ENCODE measurements around the gene ZNHIT2. TPM values are rescaled to one million over a fixed set of nuclear protein-coding genes. Genes with fewer than 3 reads are reported as not detected.

ZNHIT2 gene
- polyA plus RNA-seq, 1 donor (not counting 4 experiments of a cell fraction or from before 2014, with no cell fraction given): 2.6 TPM

DNA sequence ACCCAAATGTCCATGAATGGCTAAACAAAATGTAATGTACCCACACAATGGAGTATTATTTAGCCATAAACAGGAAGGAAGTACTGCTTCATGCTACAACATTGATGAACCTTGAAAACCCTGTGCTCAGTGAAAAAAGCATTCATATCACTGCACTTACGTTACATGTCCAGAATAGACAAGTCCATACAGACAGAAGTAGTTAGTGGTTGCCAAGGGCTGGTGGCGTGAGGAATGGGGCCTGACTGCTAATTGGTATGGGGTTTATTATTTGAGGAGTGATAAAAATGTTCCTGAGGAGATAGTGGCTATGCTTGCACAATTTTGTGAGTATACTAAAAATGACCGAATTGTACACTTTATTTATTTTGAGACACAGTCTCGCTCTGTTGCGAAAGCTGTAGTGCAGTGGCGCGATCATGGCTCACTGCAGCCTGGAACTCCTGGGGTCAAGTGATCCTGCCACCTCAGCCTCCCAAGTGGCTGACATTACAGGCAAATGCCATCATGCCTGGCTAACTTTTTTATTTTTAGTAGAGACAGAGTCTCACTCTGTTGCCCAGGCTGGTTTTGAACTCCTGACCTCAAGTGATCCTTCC lies 24.5 kb upstream of the ZNHIT2 start:
- no peak overlapping the region for H3K9ac ChIP-seq (ENCODE audit: control insufficient read depth, extremely low read depth, insufficient read depth, low read length)
- H3K27ac ChIP-seq (ENCODE audit: control insufficient read depth, insufficient read depth, low read length): no peak overlapping the region
- FAIRE-seq: no peak
- no peaks in the 10 kb centered on the region for H3K4me1 ChIP-seq (ENCODE audit: control insufficient read depth, extremely low read depth, insufficient read depth, low read length)
- dilution Hi-C loops (cut with MboI; ENCODE audit: extremely low pct_ligation_motif_present, low sequenced_read_pairs): no loop called here
- H2AFZ ChIP-seq (ENCODE audit: control insufficient read depth, low read length): no peak overlapping the region
- no peak for TF ChIP-seq EZH2 (IDR thresholded peaks at IDR 0.05; ENCODE audit: low read length)
- TF ChIP-seq, protein P1, sequence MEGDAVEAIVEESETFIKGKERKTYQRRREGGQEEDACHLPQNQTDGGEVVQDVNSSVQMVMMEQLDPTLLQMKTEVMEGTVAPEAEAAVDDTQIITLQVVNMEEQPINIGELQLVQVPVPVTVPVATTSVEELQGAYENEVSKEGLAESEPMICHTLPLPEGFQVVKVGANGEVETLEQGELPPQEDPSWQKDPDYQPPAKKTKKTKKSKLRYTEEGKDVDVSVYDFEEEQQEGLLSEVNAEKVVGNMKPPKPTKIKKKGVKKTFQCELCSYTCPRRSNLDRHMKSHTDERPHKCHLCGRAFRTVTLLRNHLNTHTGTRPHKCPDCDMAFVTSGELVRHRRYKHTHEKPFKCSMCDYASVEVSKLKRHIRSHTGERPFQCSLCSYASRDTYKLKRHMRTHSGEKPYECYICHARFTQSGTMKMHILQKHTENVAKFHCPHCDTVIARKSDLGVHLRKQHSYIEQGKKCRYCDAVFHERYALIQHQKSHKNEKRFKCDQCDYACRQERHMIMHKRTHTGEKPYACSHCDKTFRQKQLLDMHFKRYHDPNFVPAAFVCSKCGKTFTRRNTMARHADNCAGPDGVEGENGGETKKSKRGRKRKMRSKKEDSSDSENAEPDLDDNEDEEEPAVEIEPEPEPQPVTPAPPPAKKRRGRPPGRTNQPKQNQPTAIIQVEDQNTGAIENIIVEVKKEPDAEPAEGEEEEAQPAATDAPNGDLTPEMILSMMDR (optimal IDR thresholded peaks at IDR 0.05 in 1 of 3, IDR thresholded peaks at IDR 0.05 in 1 of 3, conservative IDR thresholded peaks at IDR 0.05 in 1 of 3; ENCODE audit: extremely low read depth in 1 of 3, insufficient read depth in 2 of 3, low read length in 3 of 3): no peak
- H3K9me1 ChIP-seq (ENCODE audit: control insufficient read depth, extremely low read depth, insufficient read depth, low read length): no peaks in the 10 kb centered on the region
- no peaks in the 10 kb centered on the region for H3K79me2 ChIP-seq (ENCODE audit: control insufficient read depth, insufficient read depth, low read length)
- H3K4me2 ChIP-seq (ENCODE audit: control insufficient read depth, extremely low read depth, insufficient read depth, low read depth, low read length): no peak overlapping the region
- DNase-seq (ENCODE audit: low read depth, low spot score): no peak
- no peaks in the 10 kb centered on the region for H3K36me3 ChIP-seq (ENCODE audit: control insufficient read depth in 2 of 2, extremely low read depth in 1 of 2, insufficient read depth in 2 of 2, low read length in 2 of 2)
- no peaks in the 10 kb centered on the region for H3K9me3 ChIP-seq (ENCODE audit: control insufficient read depth, low read depth, low read length)
- H3K4me3 ChIP-seq (ENCODE audit: control insufficient read depth in 2 of 3, extremely low read depth in 1 of 3, insufficient read depth in 2 of 3, low read depth in 1 of 3, low read length in 3 of 3): no peak overlapping the region
- H3K27me3 ChIP-seq (ENCODE audit: control insufficient read depth, extremely low read depth, insufficient read depth, low read length): no peaks in the 10 kb centered on the region
- no peaks in the 10 kb centered on the region for H4K20me1 ChIP-seq (ENCODE audit: control insufficient read depth, extremely low read depth, insufficient read depth, low read length)

DNA sequence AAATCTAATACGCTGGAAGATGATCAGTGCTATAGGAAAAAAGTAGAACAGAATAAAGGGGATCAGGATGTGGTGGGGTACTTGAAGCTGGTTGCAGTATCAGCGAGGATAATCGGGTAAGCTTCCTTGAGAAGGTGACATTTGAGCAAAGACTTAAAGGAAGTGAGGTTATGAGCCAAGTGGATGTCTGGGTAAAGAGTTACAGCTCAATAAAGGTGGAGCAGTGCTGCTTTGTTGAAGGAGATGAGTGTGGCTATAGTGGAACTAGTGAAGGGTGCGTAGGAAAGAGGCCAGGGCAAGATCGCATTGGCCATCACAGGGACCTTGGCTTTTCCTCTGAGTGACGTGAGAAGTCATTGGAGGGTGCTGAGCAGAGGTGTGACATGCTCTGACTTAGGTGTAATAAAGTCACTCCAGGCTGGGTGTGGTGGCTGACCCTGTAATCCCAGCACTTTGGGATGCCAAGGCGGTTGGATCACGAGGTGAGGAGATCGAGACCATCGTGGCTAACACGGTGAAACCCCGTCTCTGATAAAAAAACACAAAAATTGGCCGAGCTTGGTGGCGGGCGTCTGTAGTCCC lies 19.1 kb upstream of the ZNHIT2 start:
- Histone ChIP-seq H3K79me2 (ENCODE audit: control insufficient read depth, insufficient read depth, low read length) (peaks cover 27% of the 10 kb centered on the region), H4K20me1 (ENCODE audit: control insufficient read depth, extremely low read depth, insufficient read depth, low read length) (peaks cover 8% of the 10 kb centered on the region), H3K4me3 (ENCODE audit: control insufficient read depth in 2 of 3, extremely low read depth in 1 of 3, insufficient read depth in 2 of 3, low read depth in 1 of 3, low read length in 3 of 3) (no peak overlapping the region), H3K36me3 (ENCODE audit: control insufficient read depth in 2 of 2, extremely low read depth in 1 of 2, insufficient read depth in 2 of 2, low read length in 2 of 2) (peaks cover 8 to 15% of the 10 kb centered on the region in 2 experiments), H2AFZ (ENCODE audit: control insufficient read depth, low read length) (no peak overlapping the region), H3K27me3 (ENCODE audit: control insufficient read depth, extremely low read depth, insufficient read depth, low read length) (no peaks in the 10 kb centered on the region), H3K9me1 (ENCODE audit: control insufficient read depth, extremely low read depth, insufficient read depth, low read length) (no peaks in the 10 kb centered on the region), H3K9ac (ENCODE audit: control insufficient read depth, extremely low read depth, insufficient read depth, low read length) (no peak overlapping the region), H3K27ac (ENCODE audit: control insufficient read depth, insufficient read depth, low read length) (no peak overlapping the region), H3K4me2 (ENCODE audit: control insufficient read depth, extremely low read depth, insufficient read depth, low read depth, low read length) (no peak overlapping the region), H3K4me1 (ENCODE audit: control insufficient read depth, extremely low read depth, insufficient read depth, low read length) (peaks cover 20% of the 10 kb centered on the region), H3K9me3 (ENCODE audit: control insufficient read depth, low read depth, low read length) (no peaks in the 10 kb centered on the region)
- TF ChIP-seq, protein P1 (optimal IDR thresholded peaks at IDR 0.05 in 1 of 3, IDR thresholded peaks at IDR 0.05 in 1 of 3, conservative IDR thresholded peaks at IDR 0.05 in 1 of 3; ENCODE audit: extremely low read depth in 1 of 3, insufficient read depth in 2 of 3, low read length in 3 of 3): no peak
- no peak for TF ChIP-seq EZH2 (IDR thresholded peaks at IDR 0.05; ENCODE audit: low read length)
- dilution Hi-C loops (cut with MboI; ENCODE audit: extremely low pct_ligation_motif_present, low sequenced_read_pairs): no loop called here
- no peak for DNase-seq (ENCODE audit: low read depth, low spot score)
- FAIRE-seq: no peak
